H9 (cell line): ENCODE data around the gene CHGA. TPM values are rescaled to one million over a fixed set of nuclear protein-coding genes. Genes with fewer than 3 reads are reported as not detected.

Source experiments
- DNase-seq: peaks from one replicate; pipeline ENCODE4 v3.0.0-alpha.2; 2017
- H2AFZ ChIP-seq: one replicate; pipeline ENCODE4 v1.6.1; 2013; ENCODE audit warnings: mild to moderate bottlenecking, low read length, control low read depth, moderate library complexity
- H2AK5ac ChIP-seq: 2 replicates; pipeline ENCODE4 v1.6.1; 2013; ENCODE audit warnings: low read length, control low read depth, mixed read lengths; ENCODE audit not compliant: insufficient read length
- H2BK120ac ChIP-seq: one replicate; pipeline ENCODE4 v1.6.1; 2013; ENCODE audit warnings: low read depth, mild to moderate bottlenecking, low read length, control low read depth, inconsistent platforms; ENCODE audit not compliant: poor library complexity, severe bottlenecking
- H2BK12ac ChIP-seq: 2 replicates; pipeline ENCODE4 v1.6.1; 2013; ENCODE audit warnings: low read length, control low read depth, mixed read lengths, low read depth; ENCODE audit not compliant: insufficient read length
- H2BK15ac ChIP-seq: 2 replicates; pipeline ENCODE4 v1.6.1; 2013; ENCODE audit warnings: low read depth, low read length, control low read depth
- H2BK20ac ChIP-seq: one replicate; pipeline ENCODE4 v1.6.1; 2013; ENCODE audit warnings: low read depth, mild to moderate bottlenecking, low read length, control low read depth, inconsistent platforms; ENCODE audit not compliant: poor library complexity, severe bottlenecking
- H2BK5ac ChIP-seq: 2 replicates; pipeline ENCODE4 v1.6.1; 2013; ENCODE audit warnings: low read length, control low read depth, mixed read lengths; ENCODE audit not compliant: insufficient read length
- H3K14ac ChIP-seq: 2 replicates; pipeline ENCODE4 v1.6.1; 2013; ENCODE audit warnings: low read length, control low read depth; ENCODE audit not compliant: insufficient read depth
- H3K18ac ChIP-seq: 2 replicates; pipeline ENCODE4 v1.6.1; 2013; ENCODE audit warnings: low read depth, mild to moderate bottlenecking, mixed read lengths, low read length, control low read depth; ENCODE audit not compliant: insufficient read length
- H3K23ac ChIP-seq: 2 replicates; pipeline ENCODE4 v1.6.1; 2013; ENCODE audit warnings: low read length, control low read depth, mixed read lengths, low read depth; ENCODE audit not compliant: insufficient read length
- H3K23me2 ChIP-seq: 2 replicates; pipeline ENCODE4 v1.6.1; 2013; ENCODE audit warnings: low read depth, mild to moderate bottlenecking, mixed read lengths, low read length, control low read depth; ENCODE audit not compliant: insufficient read length, poor library complexity, severe bottlenecking
- H3K27ac ChIP-seq: 2 replicates; pipeline ENCODE4 v1.5.1; 2013; ENCODE audit warnings: low read length, control low read depth, mixed read lengths, low read depth; ENCODE audit not compliant: insufficient read length
- H3K27me3 ChIP-seq: 2 replicates; pipeline ENCODE4 v1.6.1; 2013; ENCODE audit warnings: low read length, control low read depth, inconsistent platforms; ENCODE audit not compliant: insufficient read depth
- H3K4ac ChIP-seq: 2 replicates; pipeline ENCODE4 v1.6.1; 2013; ENCODE audit warnings: low read depth, mild to moderate bottlenecking, control low read depth, inconsistent platforms, low read length, moderate library complexity
- H3K4me1 ChIP-seq: 2 replicates; pipeline ENCODE4 v1.6.1; 2013; ENCODE audit warnings: low read length, control low read depth, inconsistent platforms; ENCODE audit not compliant: insufficient read depth
- H3K4me2 ChIP-seq: 2 replicates; pipeline ENCODE4 v1.6.1; 2013; ENCODE audit warnings: low read length, control low read depth, mixed read lengths; ENCODE audit not compliant: insufficient read length, insufficient read depth
- H3K56ac ChIP-seq: 2 replicates; pipeline ENCODE4 v1.6.1; 2013; ENCODE audit warnings: low read depth, mild to moderate bottlenecking, mixed read lengths, low read length, control low read depth; ENCODE audit not compliant: insufficient read length
- H3K79me1 ChIP-seq: 2 replicates; pipeline ENCODE4 v1.6.1; 2013; ENCODE audit warnings: low read depth, mild to moderate bottlenecking, moderate library complexity, low read length, control low read depth, inconsistent platforms; ENCODE audit not compliant: insufficient read depth, poor library complexity, severe bottlenecking
- H3K79me2 ChIP-seq: 2 replicates; pipeline ENCODE4 v1.6.1; 2013; ENCODE audit warnings: low read length, control low read depth, inconsistent platforms; ENCODE audit not compliant: insufficient read depth
- H3K9ac ChIP-seq: 2 replicates; pipeline ENCODE4 v1.6.1; 2013; ENCODE audit warnings: low read length, control low read depth, mixed read lengths; ENCODE audit not compliant: insufficient read length; ENCODE audit errors: extremely low read depth
- H3K9me3 ChIP-seq: one replicate; pipeline ENCODE4 v1.6.1; 2013; ENCODE audit warnings: low read depth, low read length, inconsistent platforms; ENCODE audit not compliant: control insufficient read depth
- H3T11ph ChIP-seq: one replicate; pipeline ENCODE4 v1.6.1; 2013; ENCODE audit warnings: mild to moderate bottlenecking, low read length, control low read depth, inconsistent platforms
- H4K20me1 ChIP-seq: one replicate; pipeline ENCODE4 v1.6.1; 2013; ENCODE audit not compliant: control insufficient read depth, insufficient read length, insufficient read depth
- H4K5ac ChIP-seq: 2 replicates; pipeline ENCODE4 v1.6.1; 2013; ENCODE audit warnings: low read depth, mild to moderate bottlenecking, mixed read lengths, low read length, control low read depth; ENCODE audit not compliant: insufficient read length
- H4K8ac ChIP-seq: replicated peaks from 2 replicates; pipeline ENCODE4 v1.6.1; 2013; ENCODE audit warnings: low read length, control low read depth, mixed read lengths, low read depth; ENCODE audit not compliant: insufficient read length
- H4K91ac ChIP-seq: 2 replicates; pipeline ENCODE4 v1.6.1; 2013; ENCODE audit warnings: low read depth, mild to moderate bottlenecking, moderate library complexity, mixed read lengths, low read length, control low read depth; ENCODE audit not compliant: insufficient read length
- H3K27ac Mint-ChIP-seq, 3 experiments: 2 replicates in 2 of 3; 3 replicates in 1 of 3; pipeline ENCODE4 v1.8.0; 2020 to 2021; ENCODE audit warnings: mixed read lengths in 3 of 3, mild to moderate bottlenecking in 1 of 3, moderate library complexity in 1 of 3
- H3K27me3 Mint-ChIP-seq: 2 replicates; pipeline ENCODE4 v1.8.0; 2021; ENCODE audit warnings: low read depth, mild to moderate bottlenecking, moderate library complexity, mixed read lengths
- H3K36me3 Mint-ChIP-seq, 3 experiments: 2 replicates in 2 of 3; 3 replicates in 1 of 3; pipeline ENCODE4 v1.8.0; 2020 to 2021; ENCODE audit warnings: low read depth in 3 of 3, mixed read lengths in 3 of 3; ENCODE audit not compliant: insufficient read depth in 1 of 3
- H3K4me1 Mint-ChIP-seq, 2 experiments: 2 replicates each; pipeline ENCODE4 v1.8.0; 2020; ENCODE audit warnings: mixed read lengths in 2 of 2
- H3K4me3 Mint-ChIP-seq, 2 experiments: 2 replicates in 1 of 2; 3 replicates in 1 of 2; pipeline ENCODE4 v1.8.0; 2020 to 2021; ENCODE audit warnings: mild to moderate bottlenecking in 2 of 2, mixed read lengths in 2 of 2, moderate library complexity in 1 of 2
- H3K9me3 Mint-ChIP-seq, 2 experiments: 2 replicates in 1 of 2; 3 replicates in 1 of 2; pipeline ENCODE4 v1.8.0; 2020; ENCODE audit warnings: mild to moderate bottlenecking in 2 of 2, mixed read lengths in 2 of 2, moderate library complexity in 1 of 2
- CTCF ChIP-seq: fragments of 200-600 bp; sonication (generic); conservative IDR thresholded peaks from 3 replicates; pipeline ENCODE4 v1.8.0; 2021; ENCODE audit warnings: antibody characterized with exemption, mild to moderate bottlenecking
- WGBS: extraction: QIAGEN DNeasy Blood & Tissue Kit; methylation state at CpG from one replicate; pipeline ENCODE4 v1.1.7; 2013; ENCODE audit warnings: missing lambda C conversion rate, low lambda C conversion rate, mixed read lengths; ENCODE audit not compliant: insufficient read length; ENCODE audit errors: extremely low coverage; 5-methylcytosine and 5-hydroxymethylcytosine counted together
- total RNA-seq: library from RNA; stranded (reverse); gene quantifications from 2 replicates; pipeline ENCODE4 v1.2.1, GENCODE V29; 2021

CHGA gene
- total RNA-seq, 1 experiment from 2014 or later: 6.7 TPM

DNA sequence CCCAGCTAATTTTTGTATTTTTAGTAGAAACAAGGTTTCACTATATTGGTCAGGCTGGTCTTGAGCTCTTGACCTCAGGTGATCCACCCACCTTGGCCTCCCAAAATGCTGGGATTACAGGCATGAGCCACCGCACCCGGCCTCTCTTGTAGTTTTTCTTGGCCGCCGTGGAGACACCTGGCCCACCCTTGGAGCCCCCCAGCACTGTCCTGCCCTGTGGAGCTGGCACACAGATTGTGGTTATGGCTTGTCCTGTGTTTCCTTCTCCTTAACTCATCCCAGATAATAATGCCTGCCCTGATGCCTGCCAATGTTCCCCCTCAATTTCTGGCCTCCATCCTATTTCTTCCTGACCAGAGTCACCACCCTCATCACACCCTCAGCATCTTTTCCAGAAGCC lies 57.9 kb downstream of the CHGA start:
- Histone ChIP-seq H3K4me1 (no peaks in the 10 kb centered on the region), H3K4ac (no peak overlapping the region), H3K9ac (no peak overlapping the region), H3K9me3 (peaks cover 15% of the 10 kb centered on the region), H3K27ac (no peak overlapping the region), H4K20me1 (no peaks in the 10 kb centered on the region), H3T11ph (no peak overlapping the region), H2BK20ac (no peak overlapping the region), H4K91ac (no peak overlapping the region), H2BK12ac (no peak overlapping the region), H2BK5ac (no peak overlapping the region), H3K56ac (no peak overlapping the region), H2AFZ (no peak overlapping the region), H3K23me2 (no peaks in the 10 kb centered on the region), H4K8ac (no peak overlapping the region), H2BK15ac (no peak overlapping the region), H4K5ac (no peak overlapping the region), H2AK5ac (no peak overlapping the region), H2BK120ac (no peak overlapping the region), H3K79me1 (no peaks in the 10 kb centered on the region), H3K14ac (no peak overlapping the region), H3K79me2 (no peaks in the 10 kb centered on the region; the same call in 1 of the 2 replicates), H3K4me2 (no peak overlapping the region), H3K27me3 (no peaks in the 10 kb centered on the region), H3K18ac (no peak overlapping the region), H3K23ac (no peak overlapping the region)
- Mint-ChIP-seq H3K27ac (peak overlapping the region in 2 of 3 experiments; percentile 40 to 74; a peak in 1 of 7 replicates), H3K36me3 (peaks cover 69 to 86% (median 70%) of the 10 kb centered on the region in 3 experiments), H3K27me3 (peaks cover 3% of the 10 kb centered on the region), H3K4me1 (peaks cover 0 to 5% of the 10 kb centered on the region in 2 experiments; a peak in 1 of 4 replicates), H3K9me3 (peaks cover 47 to 53% of the 10 kb centered on the region in 2 experiments), H3K4me3 (no peak overlapping the region)
- DNase-seq: no peak
- WGBS: no CpG with 5 or more reads among the region's 4 CpGs
- no peak for TF ChIP-seq CTCF
